H9 (cell line): ENCODE data around the gene ERP27. TPM values are rescaled to one million over a fixed set of nuclear protein-coding genes. Genes with fewer than 3 reads are reported as not detected.

Experiments
- DNase-seq: peaks from one replicate; pipeline ENCODE4 v3.0.0-alpha.2; 2017
- H2AFZ ChIP-seq: one replicate; pipeline ENCODE4 v1.6.1; 2013; ENCODE audit warnings: mild to moderate bottlenecking, low read length, control low read depth, moderate library complexity
- H2AK5ac ChIP-seq: 2 replicates; pipeline ENCODE4 v1.6.1; 2013; ENCODE audit warnings: low read length, control low read depth, mixed read lengths; ENCODE audit not compliant: insufficient read length
- H2BK120ac ChIP-seq: one replicate; pipeline ENCODE4 v1.6.1; 2013; ENCODE audit warnings: low read depth, mild to moderate bottlenecking, low read length, control low read depth, inconsistent platforms; ENCODE audit not compliant: poor library complexity, severe bottlenecking
- H2BK12ac ChIP-seq: 2 replicates; pipeline ENCODE4 v1.6.1; 2013; ENCODE audit warnings: low read length, control low read depth, mixed read lengths, low read depth; ENCODE audit not compliant: insufficient read length
- H2BK15ac ChIP-seq: 2 replicates; pipeline ENCODE4 v1.6.1; 2013; ENCODE audit warnings: low read depth, low read length, control low read depth
- H2BK20ac ChIP-seq: one replicate; pipeline ENCODE4 v1.6.1; 2013; ENCODE audit warnings: low read depth, mild to moderate bottlenecking, low read length, control low read depth, inconsistent platforms; ENCODE audit not compliant: poor library complexity, severe bottlenecking
- H2BK5ac ChIP-seq: 2 replicates; pipeline ENCODE4 v1.6.1; 2013; ENCODE audit warnings: low read length, control low read depth, mixed read lengths; ENCODE audit not compliant: insufficient read length
- H3K14ac ChIP-seq: 2 replicates; pipeline ENCODE4 v1.6.1; 2013; ENCODE audit warnings: low read length, control low read depth; ENCODE audit not compliant: insufficient read depth
- H3K18ac ChIP-seq: 2 replicates; pipeline ENCODE4 v1.6.1; 2013; ENCODE audit warnings: low read depth, mild to moderate bottlenecking, mixed read lengths, low read length, control low read depth; ENCODE audit not compliant: insufficient read length
- H3K23ac ChIP-seq: 2 replicates; pipeline ENCODE4 v1.6.1; 2013; ENCODE audit warnings: low read length, control low read depth, mixed read lengths, low read depth; ENCODE audit not compliant: insufficient read length
- H3K23me2 ChIP-seq: 2 replicates; pipeline ENCODE4 v1.6.1; 2013; ENCODE audit warnings: low read depth, mild to moderate bottlenecking, mixed read lengths, low read length, control low read depth; ENCODE audit not compliant: insufficient read length, poor library complexity, severe bottlenecking
- H3K27ac ChIP-seq: 2 replicates; pipeline ENCODE4 v1.5.1; 2013; ENCODE audit warnings: low read length, control low read depth, mixed read lengths, low read depth; ENCODE audit not compliant: insufficient read length
- H3K27me3 ChIP-seq: 2 replicates; pipeline ENCODE4 v1.6.1; 2013; ENCODE audit warnings: low read length, control low read depth, inconsistent platforms; ENCODE audit not compliant: insufficient read depth
- H3K4ac ChIP-seq: 2 replicates; pipeline ENCODE4 v1.6.1; 2013; ENCODE audit warnings: low read depth, mild to moderate bottlenecking, control low read depth, inconsistent platforms, low read length, moderate library complexity
- H3K4me1 ChIP-seq: 2 replicates; pipeline ENCODE4 v1.6.1; 2013; ENCODE audit warnings: low read length, control low read depth, inconsistent platforms; ENCODE audit not compliant: insufficient read depth
- H3K4me2 ChIP-seq: 2 replicates; pipeline ENCODE4 v1.6.1; 2013; ENCODE audit warnings: low read length, control low read depth, mixed read lengths; ENCODE audit not compliant: insufficient read length, insufficient read depth
- H3K56ac ChIP-seq: 2 replicates; pipeline ENCODE4 v1.6.1; 2013; ENCODE audit warnings: low read depth, mild to moderate bottlenecking, mixed read lengths, low read length, control low read depth; ENCODE audit not compliant: insufficient read length
- H3K79me1 ChIP-seq: 2 replicates; pipeline ENCODE4 v1.6.1; 2013; ENCODE audit warnings: low read depth, mild to moderate bottlenecking, moderate library complexity, low read length, control low read depth, inconsistent platforms; ENCODE audit not compliant: insufficient read depth, poor library complexity, severe bottlenecking
- H3K79me2 ChIP-seq: 2 replicates; pipeline ENCODE4 v1.6.1; 2013; ENCODE audit warnings: low read length, control low read depth, inconsistent platforms; ENCODE audit not compliant: insufficient read depth
- H3K9ac ChIP-seq: 2 replicates; pipeline ENCODE4 v1.6.1; 2013; ENCODE audit warnings: low read length, control low read depth, mixed read lengths; ENCODE audit not compliant: insufficient read length; ENCODE audit errors: extremely low read depth
- H3K9me3 ChIP-seq: one replicate; pipeline ENCODE4 v1.6.1; 2013; ENCODE audit warnings: low read depth, low read length, inconsistent platforms; ENCODE audit not compliant: control insufficient read depth
- H3T11ph ChIP-seq: one replicate; pipeline ENCODE4 v1.6.1; 2013; ENCODE audit warnings: mild to moderate bottlenecking, low read length, control low read depth, inconsistent platforms
- H4K20me1 ChIP-seq: one replicate; pipeline ENCODE4 v1.6.1; 2013; ENCODE audit not compliant: control insufficient read depth, insufficient read length, insufficient read depth
- H4K5ac ChIP-seq: 2 replicates; pipeline ENCODE4 v1.6.1; 2013; ENCODE audit warnings: low read depth, mild to moderate bottlenecking, mixed read lengths, low read length, control low read depth; ENCODE audit not compliant: insufficient read length
- H4K8ac ChIP-seq: replicated peaks from 2 replicates; pipeline ENCODE4 v1.6.1; 2013; ENCODE audit warnings: low read length, control low read depth, mixed read lengths, low read depth; ENCODE audit not compliant: insufficient read length
- H4K91ac ChIP-seq: 2 replicates; pipeline ENCODE4 v1.6.1; 2013; ENCODE audit warnings: low read depth, mild to moderate bottlenecking, moderate library complexity, mixed read lengths, low read length, control low read depth; ENCODE audit not compliant: insufficient read length
- H3K27ac Mint-ChIP-seq, 3 experiments: 2 replicates in 2 of 3; 3 replicates in 1 of 3; pipeline ENCODE4 v1.8.0; 2020 to 2021; ENCODE audit warnings: mixed read lengths in 3 of 3, mild to moderate bottlenecking in 1 of 3, moderate library complexity in 1 of 3
- H3K27me3 Mint-ChIP-seq: 2 replicates; pipeline ENCODE4 v1.8.0; 2021; ENCODE audit warnings: low read depth, mild to moderate bottlenecking, moderate library complexity, mixed read lengths
- H3K36me3 Mint-ChIP-seq, 3 experiments: 2 replicates in 2 of 3; 3 replicates in 1 of 3; pipeline ENCODE4 v1.8.0; 2020 to 2021; ENCODE audit warnings: low read depth in 3 of 3, mixed read lengths in 3 of 3; ENCODE audit not compliant: insufficient read depth in 1 of 3
- H3K4me1 Mint-ChIP-seq, 2 experiments: 2 replicates each; pipeline ENCODE4 v1.8.0; 2020; ENCODE audit warnings: mixed read lengths in 2 of 2
- H3K4me3 Mint-ChIP-seq, 2 experiments: 2 replicates in 1 of 2; 3 replicates in 1 of 2; pipeline ENCODE4 v1.8.0; 2020 to 2021; ENCODE audit warnings: mild to moderate bottlenecking in 2 of 2, mixed read lengths in 2 of 2, moderate library complexity in 1 of 2
- H3K9me3 Mint-ChIP-seq, 2 experiments: 2 replicates in 1 of 2; 3 replicates in 1 of 2; pipeline ENCODE4 v1.8.0; 2020; ENCODE audit warnings: mild to moderate bottlenecking in 2 of 2, mixed read lengths in 2 of 2, moderate library complexity in 1 of 2
- WGBS: extraction: QIAGEN DNeasy Blood & Tissue Kit; methylation state at CpG from one replicate; pipeline ENCODE4 v1.1.7; 2013; ENCODE audit warnings: missing lambda C conversion rate, low lambda C conversion rate, mixed read lengths; ENCODE audit not compliant: insufficient read length; ENCODE audit errors: extremely low coverage; 5-methylcytosine and 5-hydroxymethylcytosine counted together
- total RNA-seq: library from RNA; stranded (reverse); gene quantifications from 2 replicates; pipeline ENCODE4 v1.2.1, GENCODE V29; 2021
- TF ChIP-seq, protein P1 (sequence below): fragments of 200-600 bp; sonication (generic); conservative IDR thresholded peaks from 3 replicates; pipeline ENCODE4 v1.8.0; 2021; ENCODE audit warnings: antibody characterized with exemption, mild to moderate bottlenecking

Gene ERP27
- total RNA-seq, 1 experiment from 2014 or later = not detected

DNA sequence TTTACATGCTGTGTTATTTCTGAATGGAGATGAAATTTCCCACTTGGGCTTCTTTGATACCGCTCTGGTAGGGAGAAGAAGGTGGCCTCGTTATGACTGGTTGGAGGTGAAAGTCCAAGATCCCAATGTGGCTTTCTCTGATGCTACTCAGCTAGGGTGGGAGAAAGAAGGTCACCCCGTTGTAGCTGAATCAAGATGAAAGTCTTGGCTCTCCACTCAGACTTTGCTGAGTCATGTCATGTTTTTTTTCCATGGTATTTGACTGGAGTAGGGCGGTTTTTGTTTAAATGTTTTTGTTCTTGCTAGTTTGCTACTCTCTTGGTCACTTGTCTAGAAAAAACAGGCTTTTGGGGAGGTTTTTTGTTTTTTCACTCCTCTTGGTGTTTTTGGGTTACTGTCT is 32.1 kb upstream of the ERP27 start:
- no peak overlapping the region for H3K4me2 ChIP-seq
- H3K27me3 ChIP-seq = no peaks in the 10 kb centered on the region
- no peak overlapping the region for H4K8ac ChIP-seq
- H2BK120ac ChIP-seq = no peak overlapping the region
- no peak overlapping the region for H4K91ac ChIP-seq
- Mint-ChIP-seq H3K36me3 (no peaks in the 10 kb centered on the region), H3K27me3 (no peaks in the 10 kb centered on the region), H3K27ac (peak overlapping the region in 1 of 3 experiments; percentile 82; a peak in 1 of 7 replicates), H3K4me3 (no peak overlapping the region), H3K4me1 (no peaks in the 10 kb centered on the region; a peak in 1 of 4 replicates), H3K9me3 (no peaks in the 10 kb centered on the region)
- no peaks in the 10 kb centered on the region for H3K79me2 ChIP-seq
- no peak overlapping the region for H3K4ac ChIP-seq
- no peak overlapping the region for H3K27ac ChIP-seq
- no peak overlapping the region for H2BK20ac ChIP-seq
- H2BK12ac ChIP-seq = no peak overlapping the region
- no peak overlapping the region for H2AK5ac ChIP-seq
- no peak overlapping the region for H3T11ph ChIP-seq
- H3K79me1 ChIP-seq = no peaks in the 10 kb centered on the region
- H2BK15ac ChIP-seq = no peak overlapping the region
- H3K9ac ChIP-seq = no peak overlapping the region
- WGBS = no CpG with 5 or more reads among the region's 4 CpGs
- DNase-seq = no peak
- no peak overlapping the region for H3K18ac ChIP-seq
- H3K23ac ChIP-seq = no peak overlapping the region
- H3K56ac ChIP-seq = no peak overlapping the region
- no peaks in the 10 kb centered on the region for H3K9me3 ChIP-seq
- no peak overlapping the region for H4K5ac ChIP-seq
- no peak overlapping the region for H2AFZ ChIP-seq
- H3K23me2 ChIP-seq = no peaks in the 10 kb centered on the region
- H4K20me1 ChIP-seq = no peaks in the 10 kb centered on the region
- H3K14ac ChIP-seq = no peak overlapping the region
- H3K4me1 ChIP-seq = no peaks in the 10 kb centered on the region
- TF ChIP-seq, protein P1, sequence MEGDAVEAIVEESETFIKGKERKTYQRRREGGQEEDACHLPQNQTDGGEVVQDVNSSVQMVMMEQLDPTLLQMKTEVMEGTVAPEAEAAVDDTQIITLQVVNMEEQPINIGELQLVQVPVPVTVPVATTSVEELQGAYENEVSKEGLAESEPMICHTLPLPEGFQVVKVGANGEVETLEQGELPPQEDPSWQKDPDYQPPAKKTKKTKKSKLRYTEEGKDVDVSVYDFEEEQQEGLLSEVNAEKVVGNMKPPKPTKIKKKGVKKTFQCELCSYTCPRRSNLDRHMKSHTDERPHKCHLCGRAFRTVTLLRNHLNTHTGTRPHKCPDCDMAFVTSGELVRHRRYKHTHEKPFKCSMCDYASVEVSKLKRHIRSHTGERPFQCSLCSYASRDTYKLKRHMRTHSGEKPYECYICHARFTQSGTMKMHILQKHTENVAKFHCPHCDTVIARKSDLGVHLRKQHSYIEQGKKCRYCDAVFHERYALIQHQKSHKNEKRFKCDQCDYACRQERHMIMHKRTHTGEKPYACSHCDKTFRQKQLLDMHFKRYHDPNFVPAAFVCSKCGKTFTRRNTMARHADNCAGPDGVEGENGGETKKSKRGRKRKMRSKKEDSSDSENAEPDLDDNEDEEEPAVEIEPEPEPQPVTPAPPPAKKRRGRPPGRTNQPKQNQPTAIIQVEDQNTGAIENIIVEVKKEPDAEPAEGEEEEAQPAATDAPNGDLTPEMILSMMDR = no peak
- H2BK5ac ChIP-seq = no peak overlapping the region
